Measurements from ENCODE around the gene SLC6A16. TPM values are rescaled to one million over a fixed set of nuclear protein-coding genes. Genes with fewer than 3 reads are reported as not detected.

SLC6A16 gene
- total RNA-seq, 4 donors from 2014 or later = 0.23 to 1.4 (median 0.34) TPM; not detected in 1

GRCh38 chr19:49364083-49364737 is 39.2 kb upstream of the SLC6A16 start:
- WGBS = 78% methylated on average over 27 of the region's 27 CpGs
- TF ChIP-seq POLR2AphosphoS5 (IDR thresholded peaks at IDR 0.05) (no peak), CTCF (IDR thresholded peaks at IDR 0.05) (no peak), POLR2A (IDR thresholded peaks at IDR 0.05) (no peak), EP300 (IDR thresholded peaks at IDR 0.05) (no peak)
- Histone ChIP-seq H3K27ac (no peak overlapping the region), H3K9me3 (peaks cover 6% of the 10 kb centered on the region), H3K4me3 (peak overlapping the region; percentile 79), H3K36me3 (peaks cover 1% of the 10 kb centered on the region), H3K27me3 (no peaks in the 10 kb centered on the region), H3K4me1 (peaks cover 39% of the 10 kb centered on the region)
- DNase-seq (ENCODE audit: low spot score in 2 of 2) = no peak

- H3K4me1 ChIP-seq = peaks cover 39% of the 10 kb centered on the region
- no peaks in the 10 kb centered on the region for H3K27me3 ChIP-seq
- 3% methylated on average over 41 of the region's 46 CpGs for WGBS
- peaks cover 8% of the 10 kb centered on the region for H3K36me3 ChIP-seq
- DNase-seq (ENCODE audit: low spot score in 2 of 2) = peak; percentile 100
- H3K4me3 ChIP-seq = peak within 1 kb of the TSS; percentile 79
- peak within 1 kb of the TSS; percentile 93 for H3K27ac ChIP-seq
- no peaks in the 10 kb centered on the region for H3K9me3 ChIP-seq
- TF ChIP-seq EP300 (IDR thresholded peaks at IDR 0.05) = no peak
- no peak for TF ChIP-seq CTCF (IDR thresholded peaks at IDR 0.05)
- peak in 1 of 3 donors; percentile 18 for TF ChIP-seq POLR2AphosphoS5 (IDR thresholded peaks at IDR 0.05)
- TF ChIP-seq POLR2A (IDR thresholded peaks at IDR 0.05) = peak in 1 of 2 donors; percentile 44
Observed at GRCh38 chr19:49363268-49364082, 38.5 kb upstream of the SLC6A16 start, which contains the start of gene DKKL1. TSS of gene DKKL1 (plus strand) at chr19:49363877. CDS start at chr19:49363999, 122 bp downstream.

GRCh38 chr19:49362929-49363267 is 37.9 kb upstream of the SLC6A16 start:
- H3K27me3 ChIP-seq = no peaks in the 10 kb centered on the region
- peak in 1 of 2 donors; percentile 77 for DNase-seq (ENCODE audit: low spot score in 2 of 2)
- TF ChIP-seq POLR2AphosphoS5 (IDR thresholded peaks at IDR 0.05) (no peak), EP300 (IDR thresholded peaks at IDR 0.05) (no peak), CTCF (IDR thresholded peaks at IDR 0.05) (no peak), POLR2A (IDR thresholded peaks at IDR 0.05) (no peak)
- peaks cover 14% of the 10 kb centered on the region for H3K36me3 ChIP-seq
- WGBS = 1% methylated on average over 14 of the region's 14 CpGs
- peaks cover 39% of the 10 kb centered on the region for H3K4me1 ChIP-seq
- H3K9me3 ChIP-seq = no peaks in the 10 kb centered on the region
- H3K27ac ChIP-seq = peak overlapping the region; percentile 93
- peak overlapping the region; percentile 79 for H3K4me3 ChIP-seq

GRCh38 chr19:49362048-49362928 is 37.3 kb upstream of the SLC6A16 start, which contains the start of gene TEAD2:
TSS of gene TEAD2 (minus strand) at chr19:49362416. CDS start at chr19:49360075, 2,341 bp downstream.
- Histone ChIP-seq H3K4me1 (peaks cover 39% of the 10 kb centered on the region), H3K4me3 (peak within 1 kb of the TSS; percentile 79), H3K27me3 (no peaks in the 10 kb centered on the region), H3K9me3 (no peaks in the 10 kb centered on the region), H3K27ac (peak within 1 kb of the TSS; percentile 93), H3K36me3 (peaks cover 17% of the 10 kb centered on the region)
- 1% methylated on average over 52 of the region's 52 CpGs for WGBS
- DNase-seq (ENCODE audit: low spot score in 2 of 2) = peak; percentile 88
- no peak for TF ChIP-seq POLR2A (IDR thresholded peaks at IDR 0.05)
- TF ChIP-seq EP300 (IDR thresholded peaks at IDR 0.05) = no peak
- no peak for TF ChIP-seq CTCF (IDR thresholded peaks at IDR 0.05)
- TF ChIP-seq POLR2AphosphoS5 (IDR thresholded peaks at IDR 0.05) = no peak
